ENCODE measurements around the gene DCDC2B.

Gene DCDC2B

GRCh38 chr1:32247452-32247851 lies 38.6 kb downstream of the DCDC2B start:
- peaks cover 41% of the 10 kb centered on the region for H3F3A ChIP-seq (ENCODE audit: control insufficient read depth, insufficient read depth)
- peak overlapping the region; percentile 100 for H3K27ac ChIP-seq (ENCODE audit: low read depth, low read length)
- no peaks in the 10 kb centered on the region for H3K9me2 ChIP-seq (replicated peaks; ENCODE audit: control insufficient read depth, low read length)
- peak overlapping the region; percentile 46 for H3K4me3 ChIP-seq (ENCODE audit: low read length)
- H3K36me3 ChIP-seq (ENCODE audit: control insufficient read depth, low read length): peaks cover 8% of the 10 kb centered on the region
- no peaks in the 10 kb centered on the region for H3K9me3 ChIP-seq (ENCODE audit: control insufficient read depth, insufficient read depth, low read length)
- peaks cover 11% of the 10 kb centered on the region for H3K79me2 ChIP-seq (ENCODE audit: control insufficient read depth, low read length)
- peak overlapping the region; percentile 89 for H3K4me2 ChIP-seq (ENCODE audit: low read length)
- no peaks in the 10 kb centered on the region for H3K27me3 ChIP-seq (ENCODE audit: control insufficient read depth, low read length)
- TF ChIP-seq, protein P1, sequence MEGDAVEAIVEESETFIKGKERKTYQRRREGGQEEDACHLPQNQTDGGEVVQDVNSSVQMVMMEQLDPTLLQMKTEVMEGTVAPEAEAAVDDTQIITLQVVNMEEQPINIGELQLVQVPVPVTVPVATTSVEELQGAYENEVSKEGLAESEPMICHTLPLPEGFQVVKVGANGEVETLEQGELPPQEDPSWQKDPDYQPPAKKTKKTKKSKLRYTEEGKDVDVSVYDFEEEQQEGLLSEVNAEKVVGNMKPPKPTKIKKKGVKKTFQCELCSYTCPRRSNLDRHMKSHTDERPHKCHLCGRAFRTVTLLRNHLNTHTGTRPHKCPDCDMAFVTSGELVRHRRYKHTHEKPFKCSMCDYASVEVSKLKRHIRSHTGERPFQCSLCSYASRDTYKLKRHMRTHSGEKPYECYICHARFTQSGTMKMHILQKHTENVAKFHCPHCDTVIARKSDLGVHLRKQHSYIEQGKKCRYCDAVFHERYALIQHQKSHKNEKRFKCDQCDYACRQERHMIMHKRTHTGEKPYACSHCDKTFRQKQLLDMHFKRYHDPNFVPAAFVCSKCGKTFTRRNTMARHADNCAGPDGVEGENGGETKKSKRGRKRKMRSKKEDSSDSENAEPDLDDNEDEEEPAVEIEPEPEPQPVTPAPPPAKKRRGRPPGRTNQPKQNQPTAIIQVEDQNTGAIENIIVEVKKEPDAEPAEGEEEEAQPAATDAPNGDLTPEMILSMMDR (IDR thresholded peaks at IDR 0.05; ENCODE audit: low read depth, low read length, poor library complexity, severe bottlenecking): no peak
- no peak for TF ChIP-seq EZH2phosphoT487 (IDR thresholded peaks at IDR 0.05; ENCODE audit: borderline replicate concordance, low read length)
- no peaks in the 10 kb centered on the region for H4K20me1 ChIP-seq (ENCODE audit: control insufficient read depth, insufficient read depth, low read depth, low read length)
- H3K4me1 ChIP-seq (ENCODE audit: control insufficient read depth, low read length): peaks cover 74% of the 10 kb centered on the region

- H3K9me3 ChIP-seq (ENCODE audit: control insufficient read depth, insufficient read depth, low read length): no peaks in the 10 kb centered on the region
- H3K4me2 ChIP-seq (ENCODE audit: low read length): peak overlapping the region; percentile 89
- peak overlapping the region; percentile 46 for H3K4me3 ChIP-seq (ENCODE audit: low read length)
- no peaks in the 10 kb centered on the region for H4K20me1 ChIP-seq (ENCODE audit: control insufficient read depth, insufficient read depth, low read depth, low read length)
- H3K79me2 ChIP-seq (ENCODE audit: control insufficient read depth, low read length): peaks cover 19% of the 10 kb centered on the region
- peaks cover 49% of the 10 kb centered on the region for H3F3A ChIP-seq (ENCODE audit: control insufficient read depth, insufficient read depth)
- peaks cover 79% of the 10 kb centered on the region for H3K4me1 ChIP-seq (ENCODE audit: control insufficient read depth, low read length)
- peak overlapping the region; percentile 100 for H3K27ac ChIP-seq (ENCODE audit: low read depth, low read length)
- H3K36me3 ChIP-seq (ENCODE audit: control insufficient read depth, low read length): peaks cover 13% of the 10 kb centered on the region
- no peaks in the 10 kb centered on the region for H3K9me2 ChIP-seq (replicated peaks; ENCODE audit: control insufficient read depth, low read length)
- H3K27me3 ChIP-seq (ENCODE audit: control insufficient read depth, low read length): no peaks in the 10 kb centered on the region
- no peak for TF ChIP-seq EZH2phosphoT487 (IDR thresholded peaks at IDR 0.05; ENCODE audit: borderline replicate concordance, low read length)
- TF ChIP-seq, protein P1 (IDR thresholded peaks at IDR 0.05; ENCODE audit: low read depth, low read length, poor library complexity, severe bottlenecking): peak; percentile 97
Observed at GRCh38 chr1:32247983-32248889, 39.3 kb downstream of the DCDC2B start.

GRCh38 chr1:32249831-32250525 lies 41.1 kb downstream of the DCDC2B start:
- H3K27me3 ChIP-seq (ENCODE audit: control insufficient read depth, low read length): no peaks in the 10 kb centered on the region
- H3K9me2 ChIP-seq (replicated peaks; ENCODE audit: control insufficient read depth, low read length): no peaks in the 10 kb centered on the region
- H3K4me1 ChIP-seq (ENCODE audit: control insufficient read depth, low read length): peaks cover 96% of the 10 kb centered on the region
- H3K4me3 ChIP-seq (ENCODE audit: low read length): peak overlapping the region; percentile 77
- H4K20me1 ChIP-seq (ENCODE audit: control insufficient read depth, insufficient read depth, low read depth, low read length): no peaks in the 10 kb centered on the region
- peaks cover 29% of the 10 kb centered on the region for H3K79me2 ChIP-seq (ENCODE audit: control insufficient read depth, low read length)
- peaks cover 13% of the 10 kb centered on the region for H3K36me3 ChIP-seq (ENCODE audit: control insufficient read depth, low read length)
- peak overlapping the region; percentile 100 for H3K27ac ChIP-seq (ENCODE audit: low read depth, low read length)
- TF ChIP-seq, protein P1 (IDR thresholded peaks at IDR 0.05; ENCODE audit: low read depth, low read length, poor library complexity, severe bottlenecking): no peak
- TF ChIP-seq EZH2phosphoT487 (IDR thresholded peaks at IDR 0.05; ENCODE audit: borderline replicate concordance, low read length): no peak
- peaks cover 64% of the 10 kb centered on the region for H3F3A ChIP-seq (ENCODE audit: control insufficient read depth, insufficient read depth)
- no peaks in the 10 kb centered on the region for H3K9me3 ChIP-seq (ENCODE audit: control insufficient read depth, insufficient read depth, low read length)
- peak overlapping the region; percentile 89 for H3K4me2 ChIP-seq (ENCODE audit: low read length)
